Measurements from ENCODE around the gene TEX2. TPM values are rescaled to one million over a fixed set of nuclear protein-coding genes. Genes with fewer than 3 reads are reported as not detected.

TEX2 gene
- total and polyA plus RNA-seq, 2 donors: 18.6 to 20.3 TPM

GRCh38 chr17:64157669-64158180, 105.3 kb downstream of the TEX2 start:
- Histone ChIP-seq H3K27ac (ENCODE audit: low read depth) (no peak overlapping the region), H3K4me1 (ENCODE audit: insufficient read depth) (no peaks in the 10 kb centered on the region)
- 92% methylated on average over 2 of the region's 2 CpGs for WGBS

GRCh38 chr17:64156670-64157069, 106.4 kb downstream of the TEX2 start:
- WGBS: 90% methylated on average over 2 of the region's 2 CpGs
- Histone ChIP-seq H3K36me3 (ENCODE audit: insufficient read depth) (no peaks in the 10 kb centered on the region), H3K4me3 (ENCODE audit: low read depth, low read length) (no peak overlapping the region), H3K4me1 (ENCODE audit: insufficient read depth) (no peaks in the 10 kb centered on the region), H3K27ac (ENCODE audit: low read depth) (no peak overlapping the region)
- DNase-seq (ENCODE audit: extremely low spot score): no peak

More at GRCh38 chr17:64157669-64158180, 105.3 kb downstream of the TEX2 start:
- DNase-seq (ENCODE audit: extremely low spot score): no peak
- no peak overlapping the region for H3K4me3 ChIP-seq (ENCODE audit: low read depth, low read length)
- no peaks in the 10 kb centered on the region for H3K36me3 ChIP-seq (ENCODE audit: insufficient read depth)

DNA sequence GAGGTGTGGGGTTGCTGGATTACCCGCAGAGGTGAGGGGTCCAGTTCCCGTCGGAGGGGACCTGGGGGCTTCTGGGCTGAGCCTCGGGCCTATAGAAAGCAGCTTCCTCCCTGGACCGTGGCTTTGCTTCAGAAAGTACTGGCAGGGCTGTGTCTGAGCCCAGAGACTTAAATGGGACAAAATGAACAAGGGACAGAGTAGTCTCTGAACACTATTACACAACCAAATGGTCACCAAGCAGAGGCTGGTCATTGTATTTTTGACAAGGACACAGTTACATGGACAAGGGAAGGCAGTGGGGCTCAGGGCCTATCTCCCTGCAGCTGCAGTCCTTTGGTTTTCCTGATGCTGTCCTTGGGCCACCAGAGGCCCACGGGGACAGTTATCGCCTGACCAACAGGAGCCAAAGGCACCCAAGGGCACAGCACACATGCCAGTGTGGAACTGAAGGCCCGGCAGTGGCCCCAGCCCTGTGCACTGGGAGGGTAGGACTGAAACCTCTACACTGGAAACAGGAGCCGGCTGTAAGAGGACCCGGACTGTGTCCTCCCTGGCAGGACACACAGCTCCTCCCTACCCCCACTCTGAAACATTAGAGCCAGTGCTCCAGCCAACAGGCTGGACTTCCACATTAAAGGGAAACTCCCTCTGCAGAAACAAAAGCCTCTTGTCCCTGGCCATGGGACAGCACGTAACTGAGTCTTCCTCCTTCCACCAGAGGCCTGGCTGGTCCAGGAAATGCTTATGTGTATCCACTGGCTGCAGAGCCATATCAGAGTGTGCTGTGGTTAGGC, 107.1 kb downstream of the TEX2 start:
- Histone ChIP-seq H3K36me3 (ENCODE audit: insufficient read depth) (no peaks in the 10 kb centered on the region), H3K4me1 (ENCODE audit: insufficient read depth) (no peaks in the 10 kb centered on the region), H3K27ac (ENCODE audit: low read depth) (no peak overlapping the region), H3K4me3 (ENCODE audit: low read depth, low read length) (no peak overlapping the region)
- 70% methylated on average over 11 of the region's 11 CpGs for WGBS
- DNase-seq (ENCODE audit: extremely low spot score): peak; percentile 54

DNA sequence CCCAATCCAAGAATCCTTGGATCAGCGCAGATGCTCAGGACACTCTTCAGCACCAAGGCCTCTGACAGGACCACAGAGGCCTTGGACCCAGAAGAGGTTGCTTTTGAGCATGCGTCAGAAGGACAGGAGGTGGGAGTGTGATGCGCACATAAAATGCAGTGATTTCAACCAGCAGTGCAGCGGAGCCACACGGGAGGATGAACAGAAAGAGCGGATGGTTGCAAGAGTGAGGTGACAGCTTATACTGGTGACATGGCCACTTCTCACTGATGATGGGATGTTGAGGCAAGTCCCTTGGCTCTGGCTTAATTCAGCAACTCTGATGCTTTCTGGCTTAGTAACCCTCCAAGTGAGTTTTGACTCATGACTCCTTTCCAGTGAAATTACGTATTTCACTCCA, 107.9 kb downstream of the TEX2 start:
- DNase-seq (ENCODE audit: extremely low spot score): no peak
- Histone ChIP-seq H3K4me3 (ENCODE audit: low read depth, low read length) (no peak overlapping the region), H3K4me1 (ENCODE audit: insufficient read depth) (no peaks in the 10 kb centered on the region), H3K27ac (ENCODE audit: low read depth) (no peak overlapping the region), H3K36me3 (ENCODE audit: insufficient read depth) (no peaks in the 10 kb centered on the region)
- WGBS: 96% methylated on average over 7 of the region's 7 CpGs

DNA sequence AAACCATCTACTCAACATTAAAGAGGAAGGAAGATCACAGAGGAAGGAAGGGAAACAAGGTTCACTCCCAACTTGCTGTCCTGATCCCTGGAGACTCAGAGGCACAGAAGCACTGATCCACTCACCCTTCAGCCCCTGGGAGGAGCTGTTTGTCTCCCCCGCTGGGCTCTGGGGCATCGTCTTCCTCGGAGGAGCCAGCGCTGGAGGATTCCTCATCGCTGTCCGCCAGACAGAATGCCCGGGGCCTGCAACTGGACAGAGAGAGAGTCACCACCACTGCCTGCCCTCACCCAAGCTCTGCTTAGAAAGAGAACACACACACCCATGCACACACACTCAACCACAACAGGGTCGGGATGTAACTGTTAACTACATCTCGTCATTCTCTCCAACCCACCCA, 108.3 kb downstream of the TEX2 start:
- DNase-seq (ENCODE audit: extremely low spot score): no peak
- H3K4me1 ChIP-seq (ENCODE audit: insufficient read depth): no peaks in the 10 kb centered on the region
- no peak overlapping the region for H3K27ac ChIP-seq (ENCODE audit: low read depth)
- H3K36me3 ChIP-seq (ENCODE audit: insufficient read depth): no peaks in the 10 kb centered on the region
- H3K4me3 ChIP-seq (ENCODE audit: low read depth, low read length): no peak overlapping the region
- 68% methylated on average over 9 of the region's 9 CpGs for WGBS

DNA sequence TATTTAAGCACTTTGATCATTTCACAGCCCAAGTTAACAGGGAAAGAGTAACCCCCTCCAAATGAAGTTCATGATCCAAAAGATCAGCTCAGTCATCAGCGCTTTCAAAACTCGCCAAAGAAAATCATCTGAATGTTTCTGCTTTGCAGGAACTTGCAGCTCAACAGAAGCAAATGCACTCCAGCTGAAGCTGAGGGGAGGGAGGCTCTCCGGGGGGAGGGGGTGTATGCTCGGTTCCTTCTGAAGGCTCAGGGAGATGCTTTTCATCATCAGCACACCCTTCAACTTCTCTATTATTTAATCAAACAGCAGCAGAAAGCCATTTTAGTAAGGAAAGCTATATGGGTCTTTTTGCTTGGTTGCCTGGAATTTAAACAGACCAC, 108.8 kb downstream of the TEX2 start:
- no peak overlapping the region for H3K4me3 ChIP-seq (ENCODE audit: low read depth, low read length)
- no peak overlapping the region for H3K27ac ChIP-seq (ENCODE audit: low read depth)
- 52% methylated on average over 4 of the region's 4 CpGs for WGBS
- H3K36me3 ChIP-seq (ENCODE audit: insufficient read depth): no peaks in the 10 kb centered on the region
- no peaks in the 10 kb centered on the region for H3K4me1 ChIP-seq (ENCODE audit: insufficient read depth)
- no peak for DNase-seq (ENCODE audit: extremely low spot score)

DNA sequence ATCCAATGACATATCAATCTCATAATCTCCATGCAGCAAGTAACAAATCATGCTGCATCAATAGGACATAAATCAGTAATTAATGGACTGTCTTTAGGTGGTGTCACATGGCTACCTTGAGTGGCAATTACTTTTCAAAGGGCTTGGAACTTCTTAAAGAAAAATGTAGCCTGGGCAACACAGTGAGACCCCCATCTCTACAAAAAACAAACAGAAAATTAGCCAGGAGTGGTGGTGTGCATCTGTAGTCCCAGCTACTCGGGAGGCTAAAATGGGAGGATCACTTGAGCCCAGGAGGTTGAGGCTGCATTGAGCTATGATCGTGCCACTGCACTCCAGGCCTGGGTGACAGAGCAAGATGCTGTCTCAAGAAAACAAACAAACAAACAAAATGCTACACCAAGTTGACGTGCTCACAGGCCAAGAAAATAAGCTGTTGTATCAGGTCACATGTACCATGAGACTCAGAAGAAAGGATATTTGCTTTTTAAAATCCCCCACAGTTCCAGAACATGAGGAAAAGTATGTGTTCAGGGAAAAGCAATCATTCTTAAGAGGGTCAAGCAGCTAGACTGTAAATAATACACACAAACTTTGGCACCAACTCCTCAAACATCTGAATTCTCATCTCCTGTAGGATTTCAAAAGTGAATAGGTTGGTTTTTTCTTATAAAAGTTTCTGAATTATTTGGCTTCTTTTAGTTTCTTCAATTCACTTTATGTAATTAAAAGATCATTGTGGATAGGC, 109.3 kb downstream of the TEX2 start:
- Histone ChIP-seq H3K4me1 (ENCODE audit: insufficient read depth) (no peaks in the 10 kb centered on the region), H3K36me3 (ENCODE audit: insufficient read depth) (no peaks in the 10 kb centered on the region), H3K27ac (ENCODE audit: low read depth) (no peak overlapping the region), H3K4me3 (ENCODE audit: low read depth, low read length) (no peak overlapping the region)
- 89% methylated on average over 3 of the region's 3 CpGs for whole genome bisulfite sequencing
- DNase-seq (ENCODE audit: extremely low spot score): no peak

- DNase-seq (ENCODE audit: extremely low spot score): no peak
- Histone ChIP-seq H3K36me3 (ENCODE audit: insufficient read depth) (no peaks in the 10 kb centered on the region), H3K4me1 (ENCODE audit: insufficient read depth) (no peaks in the 10 kb centered on the region), H3K4me3 (ENCODE audit: low read depth, low read length) (no peak overlapping the region), H3K27ac (ENCODE audit: low read depth) (no peak overlapping the region)
- 78% methylated on average over 7 of the region's 7 CpGs for WGBS
Measured at GRCh38 chr17:64152428-64153125, 110.5 kb downstream of the TEX2 start.

DNA sequence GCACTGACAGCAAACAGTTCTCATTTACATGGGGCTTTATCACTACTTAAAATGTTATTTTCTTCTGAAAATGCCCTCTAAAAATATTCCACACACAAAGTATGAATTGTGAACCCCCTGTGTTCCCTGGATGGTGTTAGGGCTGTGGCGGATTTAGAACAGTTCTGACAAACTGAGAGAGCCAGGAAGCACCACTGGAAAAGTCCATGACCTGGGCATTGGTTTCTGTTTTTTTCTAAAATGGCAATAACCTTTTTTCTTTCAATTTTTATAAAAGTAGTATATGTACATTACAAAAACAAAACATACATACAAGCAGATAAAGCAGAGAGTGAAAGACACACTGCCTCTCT, 112.1 kb downstream of the TEX2 start:
- H3K4me1 ChIP-seq (ENCODE audit: insufficient read depth): no peaks in the 10 kb centered on the region
- no peak overlapping the region for H3K27ac ChIP-seq (ENCODE audit: low read depth)
- DNase-seq (ENCODE audit: extremely low spot score): no peak
- no peaks in the 10 kb centered on the region for H3K36me3 ChIP-seq (ENCODE audit: insufficient read depth)
- 100% methylated on average over 1 of the region's 1 CpG for WGBS
- no peak overlapping the region for H3K4me3 ChIP-seq (ENCODE audit: low read depth, low read length)

DNA sequence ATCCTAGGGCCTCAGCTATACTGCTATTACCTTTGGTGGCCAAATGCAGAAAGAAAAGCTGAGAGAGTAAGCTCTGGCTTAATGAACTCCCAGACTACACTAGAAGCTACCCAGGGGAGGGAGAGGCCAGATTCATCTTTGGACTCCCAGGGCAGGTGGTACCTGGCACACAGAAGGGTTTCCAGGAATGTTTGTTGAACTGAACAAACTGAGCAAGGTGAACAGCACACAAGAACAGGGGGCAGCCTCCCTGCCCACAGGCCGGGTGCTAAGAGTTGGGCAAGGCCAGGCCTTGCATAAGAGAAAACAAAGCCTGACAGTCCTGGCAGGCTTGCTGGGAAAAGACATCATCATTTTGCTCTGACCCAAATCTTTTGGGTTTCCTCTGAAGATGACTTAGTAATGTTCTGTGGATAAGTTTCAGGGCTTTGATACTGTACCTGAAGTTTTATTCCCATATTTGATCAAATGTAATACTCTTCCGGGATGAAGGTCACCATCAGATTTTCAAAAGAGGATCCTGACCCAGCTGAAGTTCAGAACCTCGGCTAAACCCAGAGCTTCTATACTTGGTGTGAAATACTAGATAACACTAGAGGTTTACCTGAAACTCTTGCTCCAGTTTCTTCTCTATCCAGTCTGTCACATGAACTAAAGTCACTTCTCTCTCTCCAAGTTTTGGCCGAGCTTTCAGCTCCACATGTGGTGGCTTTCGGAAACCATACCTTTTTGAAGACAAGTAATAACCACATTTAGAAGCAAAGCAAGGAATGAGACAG, 112.6 kb downstream of the TEX2 start:
- DNase-seq (ENCODE audit: extremely low spot score): no peak
- no peaks in the 10 kb centered on the region for H3K36me3 ChIP-seq (ENCODE audit: insufficient read depth)

GRCh38 chr17:64149196-64149595, 113.9 kb downstream of the TEX2 start:
- no peaks in the 10 kb centered on the region for H3K4me1 ChIP-seq (ENCODE audit: insufficient read depth)
- no peaks in the 10 kb centered on the region for H3K36me3 ChIP-seq (ENCODE audit: insufficient read depth)
- no peak overlapping the region for H3K27ac ChIP-seq (ENCODE audit: low read depth)
- 96% methylated on average over 6 of the region's 6 CpGs for WGBS
- no peak for DNase-seq (ENCODE audit: extremely low spot score)
- no peak overlapping the region for H3K4me3 ChIP-seq (ENCODE audit: low read depth, low read length)

More for the DNA sequence above, 112.6 kb downstream of the TEX2 start:
- Histone ChIP-seq H3K27ac (ENCODE audit: low read depth) (no peak overlapping the region), H3K4me1 (ENCODE audit: insufficient read depth) (no peaks in the 10 kb centered on the region), H3K4me3 (ENCODE audit: low read depth, low read length) (no peak overlapping the region)
- 79% methylated on average over 5 of the region's 5 CpGs for WGBS

DNA sequence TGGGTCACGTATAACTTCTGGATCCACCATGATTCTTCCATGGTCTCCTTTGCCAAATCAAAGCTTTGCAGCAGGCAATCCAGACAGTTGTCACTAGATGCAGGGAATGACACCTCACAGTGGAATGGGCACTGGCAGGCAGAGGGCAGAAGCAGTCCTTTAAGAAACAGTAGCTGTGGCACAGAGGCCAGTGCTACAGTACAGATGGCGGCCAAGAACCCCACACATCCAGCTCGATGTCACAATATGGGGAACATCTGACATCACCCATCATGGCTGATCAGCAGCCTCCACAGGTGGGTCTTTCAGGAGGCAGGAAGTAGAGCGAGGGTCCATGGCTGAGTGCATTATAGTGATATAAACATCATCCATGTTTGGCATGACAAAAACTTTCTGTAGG, 114.4 kb downstream of the TEX2 start:
- Histone ChIP-seq H3K27ac (ENCODE audit: low read depth) (no peak overlapping the region), H3K4me1 (ENCODE audit: insufficient read depth) (no peaks in the 10 kb centered on the region), H3K36me3 (ENCODE audit: insufficient read depth) (no peaks in the 10 kb centered on the region), H3K4me3 (ENCODE audit: low read depth, low read length) (no peak overlapping the region)
- WGBS: 90% methylated on average over 4 of the region's 4 CpGs
- no peak for DNase-seq (ENCODE audit: extremely low spot score)

DNA sequence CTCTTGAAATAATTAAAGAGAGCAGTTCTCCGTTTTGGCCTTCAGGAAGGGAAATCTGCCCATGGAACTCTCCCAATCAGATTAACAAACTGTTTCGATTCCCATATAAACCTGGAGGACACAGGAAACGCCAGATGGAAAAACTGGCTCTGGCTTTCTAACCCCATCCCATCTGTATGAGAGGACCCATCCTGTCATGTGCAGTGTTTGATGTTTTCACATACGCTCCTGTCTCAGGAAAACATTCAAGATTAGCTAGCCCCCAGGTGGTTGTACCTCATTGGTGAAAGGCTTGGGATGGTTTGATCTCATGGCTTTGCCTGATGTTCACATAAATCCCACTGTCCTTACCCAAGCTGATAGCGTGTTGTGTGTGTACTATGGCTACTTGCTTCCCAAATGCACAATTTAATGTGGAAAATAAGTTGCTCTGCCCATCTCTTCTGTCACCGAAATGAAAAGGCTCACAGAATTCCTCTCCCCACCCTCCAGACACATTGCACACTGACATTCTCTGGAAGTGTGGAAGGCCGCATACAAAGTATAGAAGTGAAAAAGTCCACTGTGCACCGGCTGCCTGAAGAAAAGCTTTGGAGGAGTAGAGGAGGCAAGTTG, 114.9 kb downstream of the TEX2 start:
- no peaks in the 10 kb centered on the region for H3K36me3 ChIP-seq (ENCODE audit: insufficient read depth)
- no peak overlapping the region for H3K27ac ChIP-seq (ENCODE audit: low read depth)
- no peak for DNase-seq (ENCODE audit: extremely low spot score)
- H3K4me1 ChIP-seq (ENCODE audit: insufficient read depth): no peaks in the 10 kb centered on the region
- no peak overlapping the region for H3K4me3 ChIP-seq (ENCODE audit: low read depth, low read length)
- WGBS: 56% methylated on average over 8 of the region's 8 CpGs

Measured in urinary bladder (tissue), 4 donors.